Body of pancreas (tissue), 4 donors: ENCODE measurements around the gene TERB1.

Experiments used
- CTCF ChIP-seq, 7 experiments: fragments of 450-650 bp in 4 of 7; fragments of 200-600 bp in 3 of 7; sonication (generic) in 3 of 7; IDR thresholded peaks; one replicate each; pipeline ENCODE4 v1.5.1; 2016 to 2019; ENCODE audit warnings: antibody characterized with exemption in 7 of 7
- POLR2A ChIP-seq, 3 donors: fragments of 450-650 bp; IDR thresholded peaks; one replicate each; pipeline ENCODE4 v1.6.1; 2016; ENCODE audit warnings: antibody characterized with exemption in 3 of 3, mild to moderate bottlenecking in 2 of 3

- no peak for TF ChIP-seq CTCF (IDR thresholded peaks at IDR 0.05)
- TF ChIP-seq POLR2A (IDR thresholded peaks at IDR 0.05) = no peak
These were observed 72.6 kb downstream of the TERB1 start for GRCh38 chr16:66728804-66729203.
